Measurements from ENCODE around the gene DNM1. TPM values are rescaled to one million over a fixed set of nuclear protein-coding genes. Genes with fewer than 3 reads are reported as not detected.

DNM1 gene
- total and polyA plus RNA-seq, 2 of the 8 experiments (the other 6 are each of a cell fraction or from before 2014, with no cell fraction given): 34.3 to 62.7 TPM

- TF ChIP-seq CHD7 (IDR thresholded peaks at IDR 0.05; ENCODE audit: insufficient replicate concordance, low read length) (no peak), JUN (IDR thresholded peaks at IDR 0.05; ENCODE audit: low read depth, low read length) (no peak), SAP30 (IDR thresholded peaks at IDR 0.05; ENCODE audit: insufficient read depth, insufficient replicate concordance, low read length) (no peak), HDAC2 (IDR thresholded peaks at IDR 0.05; ENCODE audit: borderline replicate concordance in 1 of 2, low read depth in 2 of 2, low read length in 2 of 2) (no peak), USF2 (IDR thresholded peaks at IDR 0.05; ENCODE audit: low read length) (no peak), RAD21 (IDR thresholded peaks at IDR 0.05 in 1 of 2, conservative IDR thresholded peaks at IDR 0.05 in 1 of 2; ENCODE audit: low read depth in 2 of 2, low read length in 2 of 2) (no peak)
Observed at GRCh38 chr9:128298535-128299482, 95.6 kb downstream of the DNM1 start (continued).
